GM12872 (cell line): ENCODE data around the gene ZNF345.

Source experiments
- CTCF ChIP-seq: IDR thresholded peaks from 3 replicates; pipeline ENCODE4 v1.5.1; 2011; ENCODE audit warnings: low read depth, mild to moderate bottlenecking, low read length, moderate library complexity; ENCODE audit not compliant: insufficient read depth

The ZNF345 gene

GRCh38 chr19:36850559-36851442 is at the start of gene ZNF345:
TSS of gene ZNF345 (plus strand) at chr19:36850876. CDS start at chr19:36876831, 25,955 bp downstream.
- TF ChIP-seq CTCF = no peak

DNA sequence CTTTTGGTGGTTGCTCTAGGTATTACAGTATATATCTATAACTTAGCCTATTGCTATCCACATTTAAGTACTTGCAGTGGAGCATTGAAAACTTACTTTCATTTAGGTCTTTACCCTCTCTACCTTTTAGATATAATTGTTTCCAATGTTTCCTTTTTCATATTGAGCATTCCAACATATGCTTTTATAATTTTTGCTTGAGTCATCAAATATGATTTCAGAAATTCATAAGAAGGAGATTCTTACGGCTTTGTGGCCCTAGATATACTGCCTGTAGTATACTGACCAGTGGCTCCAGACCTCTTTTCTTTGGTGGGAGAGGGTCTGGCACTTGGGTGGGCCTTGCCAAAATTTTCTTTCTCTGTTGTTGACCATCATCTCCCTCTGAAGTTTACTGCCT is 45.3 kb upstream of the ZNF345 start:
- TF ChIP-seq CTCF = no peak

DNA sequence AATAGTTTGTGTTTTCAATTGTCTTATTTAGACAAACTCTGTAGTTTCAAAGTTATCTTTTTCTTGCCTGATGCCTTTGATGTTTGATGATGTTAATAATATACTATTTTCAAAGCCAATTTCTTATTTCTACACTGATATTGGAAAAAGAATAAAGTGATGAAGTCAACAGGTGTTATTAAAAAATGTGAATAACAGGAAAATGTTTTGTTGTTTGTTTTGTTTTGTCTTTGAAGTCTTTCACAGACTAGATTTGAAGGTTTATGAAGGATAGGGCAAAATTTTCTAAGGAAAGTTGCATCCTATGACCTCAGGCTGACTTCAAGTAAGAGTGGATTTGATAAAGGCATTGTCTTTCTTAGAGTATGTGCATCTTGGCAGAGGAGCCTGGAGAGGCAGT is 43.6 kb upstream of the ZNF345 start:
- no peak for TF ChIP-seq CTCF

- no peak for TF ChIP-seq CTCF
Measured at GRCh38 chr19:36819130-36819630, 31.5 kb upstream of the ZNF345 start.

GRCh38 chr19:36821758-36822157 is 28.9 kb upstream of the ZNF345 start:
- no peak for TF ChIP-seq CTCF

GRCh38 chr19:36833430-36833829 is 17.2 kb upstream of the ZNF345 start:
- no peak for TF ChIP-seq CTCF

DNA sequence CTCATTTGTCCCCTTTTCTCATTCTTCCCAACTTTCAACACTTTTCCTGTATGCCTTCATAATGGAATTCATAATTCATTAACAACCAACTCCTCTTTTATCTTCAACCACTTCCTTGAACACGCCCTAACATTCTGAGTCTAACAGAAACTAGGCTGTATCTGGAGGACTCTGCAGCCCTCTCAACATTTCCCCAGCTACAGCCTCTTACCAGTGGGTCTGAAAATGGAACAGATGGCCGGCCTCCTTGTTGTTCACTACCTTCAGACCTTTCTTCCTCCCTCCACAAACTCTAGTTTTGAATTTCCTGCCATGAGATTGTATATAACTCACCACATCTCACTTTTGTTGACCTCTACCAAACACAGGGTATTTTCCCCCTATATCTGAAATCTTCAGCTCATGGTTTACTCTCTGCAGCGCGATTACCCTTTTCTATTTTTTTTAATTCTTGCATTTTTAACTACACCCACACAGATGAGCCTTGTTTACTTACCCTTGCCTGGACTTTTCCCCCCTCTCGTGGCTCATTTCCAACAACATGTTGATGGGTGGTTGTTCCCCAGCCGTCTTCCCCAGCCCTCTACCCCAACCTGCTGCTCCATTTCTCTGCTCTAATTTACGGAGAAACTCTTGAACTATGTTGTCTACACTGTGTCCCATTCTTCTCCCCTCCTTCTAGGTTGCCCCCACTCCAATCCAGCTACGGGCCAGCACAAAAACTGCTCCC is 13.3 kb upstream of the ZNF345 start:
- no peak for TF ChIP-seq CTCF
